Measurements from ENCODE around the gene FHOD1. TPM values are rescaled to one million over a fixed set of nuclear protein-coding genes. Genes with fewer than 3 reads are reported as not detected.

FHOD1 gene
- total and polyA plus RNA-seq, 10 of the 15 experiments (the other 5 are each of a cell fraction or from before 2014, with no cell fraction given) = 8.9 to 65.7 (median 18.1) TPM

DNA sequence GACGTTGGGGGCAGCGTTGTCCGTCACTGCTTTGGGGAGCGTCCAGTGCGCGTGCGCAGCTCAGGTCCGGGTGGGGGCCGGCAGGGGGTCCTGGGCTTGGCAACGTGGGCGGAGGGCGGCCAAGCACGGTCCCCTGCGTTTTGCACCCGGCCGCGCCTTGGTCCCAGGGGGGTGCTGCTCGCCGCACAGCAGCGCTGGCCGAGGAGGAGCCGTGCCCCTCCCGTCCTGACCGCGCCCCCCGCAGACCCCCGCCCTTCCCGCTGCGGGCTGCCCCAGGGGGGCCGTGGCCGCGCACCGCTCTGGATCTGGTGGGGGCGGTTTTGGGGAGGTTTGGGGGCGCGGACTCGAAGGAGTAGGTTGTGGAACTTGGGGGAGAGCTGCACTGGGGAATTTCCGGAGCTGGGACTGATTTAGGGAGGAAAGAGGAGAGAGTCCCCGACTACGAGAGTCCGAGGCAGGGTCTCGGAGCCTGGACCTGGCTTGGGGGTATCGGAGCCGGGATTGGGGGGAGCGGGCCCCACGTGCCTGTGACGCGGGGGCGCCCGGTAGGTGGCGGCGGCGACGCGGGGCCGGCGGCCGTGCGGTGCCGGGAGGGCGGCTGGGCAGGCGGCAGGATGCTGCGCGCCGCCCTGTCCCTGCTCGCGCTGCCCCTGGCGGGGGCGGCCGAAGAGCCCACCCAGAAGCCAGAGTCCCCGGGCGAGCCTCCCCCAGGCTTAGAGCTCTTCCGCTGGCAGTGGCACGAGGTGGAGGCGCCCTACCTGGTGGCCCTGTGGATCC, 1.3 kb upstream of the FHOD1 start, which contains the start of gene SLC9A5 (continued):
- TF ChIP-seq ZNF687 (IDR thresholded peaks at IDR 0.05) = peak; percentile 66
- no peak for TF ChIP-seq FOXM1 (IDR thresholded peaks at IDR 0.05; ENCODE audit: low read depth, low read length)
- peak; percentile 57; the same call in 1 of the 2 replicates for TF ChIP-seq RB1 (IDR thresholded peaks at IDR 0.05; ENCODE audit: borderline replicate concordance)

GRCh38 chr16:67248073-67248400, 756 bp upstream of the FHOD1 start:
- ChIA-PET RAD21 (ENCODE audit: unreplicated experiment) (interaction anchor here (0.8 to 2.4 kb wide), 9 partner anchors 12 to 230 kb away, joined by 3 to 23 read pairs (median 7); partner anchors contain the start of genes FBXL8, NOL3 and TMEM208), POLR2A (interaction anchor here (0.8 to 8.0 kb wide), 4 partner anchors 21 to 220 kb away, joined by 3 to 100 read pairs (median 27); partner anchors contain the start of genes FBXL8, KCTD19, LRRC36 and TMEM208), SMC1A (ENCODE audit: uncharacterized antibody, unreplicated experiment) (interaction anchor here (0.8 to 4.1 kb wide), 6 partner anchors 10 to 266 kb away, joined by 3 to 21 read pairs (median 5); partner anchors contain the start of gene TMEM208), CTCF (interaction anchor here (0.8 to 4.9 kb wide), 8 partner anchors 12 to 91 kb away, joined by 3 to 29 read pairs (median 5); partner anchors contain the start of genes ELMO3 and TMEM208)
- Histone ChIP-seq H3K27ac (ENCODE audit: control insufficient read depth, insufficient read depth) (no peak overlapping the region), H3K9me3 (replicated peaks; ENCODE audit: control insufficient read depth, insufficient read depth, low read length) (no peaks in the 10 kb centered on the region), H3K36me3 (ENCODE audit: control insufficient read depth in 2 of 2, insufficient read depth in 2 of 2, low read length in 1 of 2) (no peaks in the 10 kb centered on the region), H2AFZ (ENCODE audit: control insufficient read depth, low read depth, low read length) (peak overlapping the region; percentile 83), H3K27me3 (replicated peaks in 1 of 2; ENCODE audit: control insufficient read depth in 2 of 2, insufficient read depth in 2 of 2, low read length in 1 of 2) (no peaks in the 10 kb centered on the region; a peak in 1 of 4 replicates), H3K4me2 (ENCODE audit: control insufficient read depth, insufficient read depth) (peak overlapping the region; percentile 92), H3K4me3 (peak overlapping the region; percentile 80), H4K20me1 (ENCODE audit: control insufficient read depth, insufficient read depth) (no peaks in the 10 kb centered on the region), H3K9ac (ENCODE audit: control insufficient read depth, insufficient read depth, low read length) (peak overlapping the region; percentile 66; the same call in 1 of the 2 replicates), H3K79me2 (ENCODE audit: control insufficient read depth, insufficient read depth, low read length) (peaks cover 27% of the 10 kb centered on the region), H3K4me1 (ENCODE audit: control insufficient read depth, insufficient read depth, low read length) (peaks cover 33% of the 10 kb centered on the region)
- 14% methylated on average over 7 of the region's 7 CpGs for WGBS (ENCODE audit: insufficient coverage, insufficient replicate concordance, low lambda C conversion rate, missing lambda C conversion rate)
- no TSS peak for BruUV-seq (replicated peaks)
- FAIRE-seq = no peak
- intact Hi-C loops (cut with micrococcal nuclease; ENCODE audit: unreplicated experiment) = no loop called here
- in situ Hi-C loops (cut with MboI) = no loop called here
- DNase-seq (ENCODE audit: low read depth, low spot score) = no peak
- TF ChIP-seq TCF7 (IDR thresholded peaks at IDR 0.05; ENCODE audit: borderline replicate concordance) (no peak), ZSCAN29 (IDR thresholded peaks at IDR 0.05) (no peak), KAT2A (conservative IDR thresholded peaks at IDR 0.05; ENCODE audit: control insufficient read depth, low read depth, low read length) (no peak), SRF (IDR thresholded peaks at IDR 0.05; ENCODE audit: low read depth in 2 of 2, low read length in 2 of 2) (no peak), IKZF2 (IDR thresholded peaks at IDR 0.05) (0 out of 4 replicates have a peak, but pooled peaks of 1 of the 2 experiments have one; percentile 20), PML (IDR thresholded peaks at IDR 0.05; ENCODE audit: low read length) (no peak), BHLHE40 (IDR thresholded peaks at IDR 0.05; ENCODE audit: borderline replicate concordance in 1 of 2, low read depth in 2 of 2, low read length in 1 of 2) (peak in 1 of 2 experiments; percentile 15; a peak in 1 of 4 replicates), FOS (IDR thresholded peaks at IDR 0.05; ENCODE audit: borderline replicate concordance, extremely low read depth, insufficient read length) (no peak), MTA2 (IDR thresholded peaks at IDR 0.05; ENCODE audit: low read depth) (no peak), NRF1 (conservative IDR thresholded peaks at IDR 0.05; ENCODE audit: low read depth, low read length) (no peak), GABPA (IDR thresholded peaks at IDR 0.05; ENCODE audit: low read depth) (no peak), POLR2AphosphoS5 (IDR thresholded peaks at IDR 0.05; ENCODE audit: low read length) (no peak)
- TF ChIP-seq, protein P1, sequence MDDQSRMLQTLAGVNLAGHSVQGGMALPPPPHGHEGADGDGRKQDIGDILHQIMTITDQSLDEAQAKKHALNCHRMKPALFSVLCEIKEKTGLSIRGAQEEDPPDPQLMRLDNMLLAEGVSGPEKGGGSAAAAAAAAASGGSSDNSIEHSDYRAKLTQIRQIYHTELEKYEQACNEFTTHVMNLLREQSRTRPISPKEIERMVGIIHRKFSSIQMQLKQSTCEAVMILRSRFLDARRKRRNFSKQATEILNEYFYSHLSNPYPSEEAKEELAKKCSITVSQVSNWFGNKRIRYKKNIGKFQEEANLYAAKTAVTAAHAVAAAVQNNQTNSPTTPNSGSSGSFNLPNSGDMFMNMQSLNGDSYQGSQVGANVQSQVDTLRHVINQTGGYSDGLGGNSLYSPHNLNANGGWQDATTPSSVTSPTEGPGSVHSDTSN (IDR thresholded peaks at IDR 0.05; ENCODE audit: insufficient replicate concordance, low read depth, low read length) = no peak
- no peak for ATAC-seq

Data from GM12878 (cell line).